ENCODE measurements around the gene LRRC8D.

LRRC8D gene

GRCh38 chr1:89929467-89930063 lies 108.7 kb downstream of the LRRC8D start:
- H3K4me3 ChIP-seq (replicated peaks in 1 of 2; ENCODE audit: low read depth in 2 of 2, low read length in 2 of 2) = no peak overlapping the region
- no peak for TF ChIP-seq CTCF (IDR thresholded peaks at IDR 0.05; ENCODE audit: low read depth, low read length)
- no peak for DNase-seq (ENCODE audit: low read depth in 2 of 2)

GRCh38 chr1:89930579-89930978 lies 109.7 kb downstream of the LRRC8D start:
- TF ChIP-seq CTCF (IDR thresholded peaks at IDR 0.05; ENCODE audit: low read depth, low read length) = no peak
- no peak overlapping the region for H3K4me3 ChIP-seq (replicated peaks in 1 of 2; ENCODE audit: low read depth in 2 of 2, low read length in 2 of 2)
- DNase-seq (ENCODE audit: low read depth in 2 of 2) = no peak

GRCh38 chr1:89931964-89932363 lies 111.1 kb downstream of the LRRC8D start:
- TF ChIP-seq CTCF (IDR thresholded peaks at IDR 0.05; ENCODE audit: low read depth, low read length) = no peak
- no peak for DNase-seq (ENCODE audit: low read depth in 2 of 2)
- no peak overlapping the region for H3K4me3 ChIP-seq (replicated peaks in 1 of 2; ENCODE audit: low read depth in 2 of 2, low read length in 2 of 2)

- TF ChIP-seq CTCF (IDR thresholded peaks at IDR 0.05; ENCODE audit: low read depth, low read length) = no peak
- no peak overlapping the region for H3K4me3 ChIP-seq (replicated peaks in 1 of 2; ENCODE audit: low read depth in 2 of 2, low read length in 2 of 2)
- DNase-seq (ENCODE audit: low read depth in 2 of 2) = no peak
These were observed 111.9 kb downstream of the LRRC8D start for GRCh38 chr1:89932598-89933364.

- no peak overlapping the region for H3K4me3 ChIP-seq (replicated peaks in 1 of 2; ENCODE audit: low read depth in 2 of 2, low read length in 2 of 2)
- DNase-seq (ENCODE audit: low read depth in 2 of 2) = no peak
- no peak for TF ChIP-seq CTCF (IDR thresholded peaks at IDR 0.05; ENCODE audit: low read depth, low read length)
These were observed 113.6 kb downstream of the LRRC8D start for GRCh38 chr1:89934461-89934860.

- no peak overlapping the region for H3K4me3 ChIP-seq (replicated peaks in 1 of 2; ENCODE audit: low read depth in 2 of 2, low read length in 2 of 2)
- TF ChIP-seq CTCF (IDR thresholded peaks at IDR 0.05; ENCODE audit: low read depth, low read length) = no peak
- no peak for DNase-seq (ENCODE audit: low read depth in 2 of 2)
These were observed 114.4 kb downstream of the LRRC8D start for GRCh38 chr1:89935235-89935634.

All from cardiac fibroblast (primary cell).